Mucosa of descending colon (tissue), 3 donors: ENCODE data around the gene GNAZ. TPM values are rescaled to one million over a fixed set of nuclear protein-coding genes. Genes with fewer than 3 reads are reported as not detected.
A peak's percentile ranks its signal among the peaks of the same experiment; 100 is the strongest.

ENCODE experiments used
- ATAC-seq: fragments of 200-7000 bp; cut with Tn5 transposase; one replicate; pipeline ENCODE4 v1.9.1; 2020; ENCODE audit warnings: mild to moderate bottlenecking, moderate library complexity
- DNase-seq, 3 donors: peaks; one replicate each; pipeline ENCODE4 v3.0.0-alpha.2; 2020
- H3K36me3 ChIP-seq: fragments of 200-600 bp; one replicate; pipeline ENCODE4 v1.8.0; 2021; ENCODE audit warnings: low read depth, mild to moderate bottlenecking
- H3K4me1 ChIP-seq: fragments of 200-600 bp; one replicate; pipeline ENCODE4 v1.8.0; 2021; ENCODE audit warnings: low read depth, mild to moderate bottlenecking
- H3K4me3 ChIP-seq: fragments of 200-600 bp; one replicate; pipeline ENCODE4 v1.8.0; 2021; ENCODE audit warnings: mild to moderate bottlenecking
- H3K9me3 ChIP-seq: fragments of 200-600 bp; one replicate; pipeline ENCODE4 v1.8.0; 2021; ENCODE audit warnings: mild to moderate bottlenecking
- intact Hi-C, 2 donors: fragments of 100-400 bp; cut with DNase I in 1 of 2; cut with micrococcal nuclease in 1 of 2; formaldehyde crosslinking; loops; one replicate each; pipeline versions ENCODE4 v1.11.0 to v1.11.1; 2022; cut with DNase I, micrococcal nuclease
- total RNA-seq, 3 donors: library from RNA; stranded (reverse); fragmentation: NEBNext Ultra II Directional in 2 of 3; extraction: Animal tissue kit (Norgen Biotek cat#: 25700) in 2 of 3; gene quantifications; one replicate each; pipeline versions ENCODE4 v1.2.1 to v1.2.4, GENCODE V29; 2021 to 2023
- TF ChIP-seq, protein P1 (sequence below): fragments of 200-600 bp; IDR thresholded peaks from one replicate; pipeline ENCODE4 v1.8.0; 2022; ENCODE audit warnings: antibody characterized with exemption, mild to moderate bottlenecking
- donor health status: DM: no; HTN: no; CAD: no; lungs with moderate emphysema.
- donor health status: DM: no; HTN: no; CAD: no.
- donor health status: DM: no; HTN: yes; CAD: no.

Gene GNAZ
- total RNA-seq, 3 donors from 2014 or later: 0.96 to 25.1 (median 1.7) TPM

DNA sequence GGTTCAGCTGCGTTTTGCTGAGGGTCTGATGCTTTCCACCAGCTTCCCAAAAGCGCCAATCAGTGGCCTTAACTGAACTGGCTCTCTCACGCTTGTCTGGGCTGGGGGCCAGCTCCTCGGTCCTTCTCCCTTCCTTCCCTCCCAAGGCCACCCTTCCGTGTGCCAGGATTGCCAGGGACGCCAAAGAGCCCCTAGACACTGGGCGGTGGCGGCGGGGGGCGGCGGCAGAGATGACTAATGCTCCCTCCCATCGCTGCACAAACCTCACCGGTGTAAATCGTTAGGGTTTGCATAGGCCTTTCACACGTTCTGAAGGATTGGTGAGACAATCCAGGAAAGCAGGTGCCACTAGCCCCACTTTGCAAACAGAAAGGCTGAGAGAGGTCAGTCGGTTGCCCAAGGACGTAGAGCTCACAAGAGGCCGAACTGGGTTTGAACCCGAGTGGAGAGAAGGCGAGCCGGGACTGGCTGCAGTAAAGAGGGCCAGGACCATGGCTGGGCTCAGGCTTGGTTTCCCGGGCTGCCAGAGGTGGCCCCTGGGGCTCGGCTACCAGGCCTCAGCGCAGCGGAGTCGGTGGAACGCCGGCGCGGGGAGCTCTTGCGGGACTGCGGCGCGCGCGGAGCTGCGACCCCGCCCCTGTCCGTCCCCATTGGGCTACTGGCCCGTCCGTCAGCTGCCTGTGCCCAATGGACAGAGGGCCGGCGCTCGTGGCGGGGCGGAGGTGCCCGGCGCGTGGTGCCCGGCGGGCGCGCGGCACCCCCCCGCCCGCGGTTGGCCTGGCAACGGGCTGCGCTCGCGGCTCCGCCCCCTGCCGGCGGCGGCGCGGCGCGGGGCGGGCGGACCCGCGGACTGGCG, 589 bp upstream of the GNAZ start:
- Histone ChIP-seq H3K9me3 (no peaks in the 10 kb centered on the region), H3K36me3 (no peaks in the 10 kb centered on the region), H3K4me3 (no peak overlapping the region), H3K4me1 (peaks cover 11% of the 10 kb centered on the region)
- peak; percentile 98 for ATAC-seq
- intact Hi-C loops: loop anchor here in 1 of 2 donors (10.0 kb wide), 1 partner anchor 65 kb away; no protein-coding TSS in a partner anchor
- TF ChIP-seq, protein P1, sequence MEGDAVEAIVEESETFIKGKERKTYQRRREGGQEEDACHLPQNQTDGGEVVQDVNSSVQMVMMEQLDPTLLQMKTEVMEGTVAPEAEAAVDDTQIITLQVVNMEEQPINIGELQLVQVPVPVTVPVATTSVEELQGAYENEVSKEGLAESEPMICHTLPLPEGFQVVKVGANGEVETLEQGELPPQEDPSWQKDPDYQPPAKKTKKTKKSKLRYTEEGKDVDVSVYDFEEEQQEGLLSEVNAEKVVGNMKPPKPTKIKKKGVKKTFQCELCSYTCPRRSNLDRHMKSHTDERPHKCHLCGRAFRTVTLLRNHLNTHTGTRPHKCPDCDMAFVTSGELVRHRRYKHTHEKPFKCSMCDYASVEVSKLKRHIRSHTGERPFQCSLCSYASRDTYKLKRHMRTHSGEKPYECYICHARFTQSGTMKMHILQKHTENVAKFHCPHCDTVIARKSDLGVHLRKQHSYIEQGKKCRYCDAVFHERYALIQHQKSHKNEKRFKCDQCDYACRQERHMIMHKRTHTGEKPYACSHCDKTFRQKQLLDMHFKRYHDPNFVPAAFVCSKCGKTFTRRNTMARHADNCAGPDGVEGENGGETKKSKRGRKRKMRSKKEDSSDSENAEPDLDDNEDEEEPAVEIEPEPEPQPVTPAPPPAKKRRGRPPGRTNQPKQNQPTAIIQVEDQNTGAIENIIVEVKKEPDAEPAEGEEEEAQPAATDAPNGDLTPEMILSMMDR: no peak
- DNase-seq: peak; percentile 90 to 94 (median 94)

DNA sequence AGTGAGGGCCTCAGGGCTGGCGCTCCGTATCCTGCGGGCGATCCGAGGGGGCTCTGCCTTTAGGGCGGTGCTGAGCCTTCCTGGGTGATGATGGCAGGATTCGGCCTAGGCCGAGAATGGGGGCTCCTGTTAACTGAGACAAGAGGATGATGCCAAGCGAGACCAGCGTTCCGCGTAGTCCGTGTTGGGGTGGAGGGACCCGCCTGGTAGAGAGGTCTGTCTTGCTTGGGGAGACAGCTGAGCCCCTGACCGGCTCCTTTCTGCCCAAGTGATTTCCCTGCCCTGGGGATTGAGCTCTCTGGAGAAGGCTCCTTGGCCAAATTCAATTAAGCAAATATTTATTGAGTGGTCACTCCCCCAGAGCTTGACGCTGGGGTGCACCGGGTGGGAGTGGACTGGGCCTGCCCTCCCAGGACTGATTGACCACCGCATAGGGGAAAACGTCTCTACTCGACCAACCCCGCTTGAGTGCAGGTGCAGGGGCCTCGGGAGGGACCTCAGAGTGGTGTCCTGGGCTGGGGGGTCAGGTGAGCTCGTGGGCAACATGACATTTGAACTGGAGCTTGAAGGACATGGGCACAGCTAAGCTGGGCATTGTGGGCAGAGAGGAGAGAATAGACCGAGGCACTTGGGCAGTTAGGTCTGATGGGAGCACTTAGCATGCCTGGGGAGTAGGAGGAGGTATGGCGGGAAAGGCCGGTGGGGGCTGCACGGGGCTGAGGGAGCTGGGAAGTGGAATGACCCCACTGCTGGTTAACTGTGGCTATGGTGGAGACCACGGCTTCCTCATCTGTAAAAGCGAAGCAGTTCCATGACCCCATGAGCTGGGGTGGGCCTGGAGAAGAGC, 1.1 kb downstream of the GNAZ start:
- intact Hi-C loops: loop anchor here in 1 of 2 donors (10.0 kb wide), 1 partner anchor 63 kb away; no protein-coding TSS in a partner anchor
- Histone ChIP-seq H3K36me3 (no peaks in the 10 kb centered on the region), H3K4me3 (no peak overlapping the region), H3K9me3 (no peaks in the 10 kb centered on the region), H3K4me1 (peaks cover 11% of the 10 kb centered on the region)
- TF ChIP-seq, protein P1: no peak
- ATAC-seq (no peak), DNase-seq (peak in 2 of 3 donors; percentile 28 to 40)

DNA sequence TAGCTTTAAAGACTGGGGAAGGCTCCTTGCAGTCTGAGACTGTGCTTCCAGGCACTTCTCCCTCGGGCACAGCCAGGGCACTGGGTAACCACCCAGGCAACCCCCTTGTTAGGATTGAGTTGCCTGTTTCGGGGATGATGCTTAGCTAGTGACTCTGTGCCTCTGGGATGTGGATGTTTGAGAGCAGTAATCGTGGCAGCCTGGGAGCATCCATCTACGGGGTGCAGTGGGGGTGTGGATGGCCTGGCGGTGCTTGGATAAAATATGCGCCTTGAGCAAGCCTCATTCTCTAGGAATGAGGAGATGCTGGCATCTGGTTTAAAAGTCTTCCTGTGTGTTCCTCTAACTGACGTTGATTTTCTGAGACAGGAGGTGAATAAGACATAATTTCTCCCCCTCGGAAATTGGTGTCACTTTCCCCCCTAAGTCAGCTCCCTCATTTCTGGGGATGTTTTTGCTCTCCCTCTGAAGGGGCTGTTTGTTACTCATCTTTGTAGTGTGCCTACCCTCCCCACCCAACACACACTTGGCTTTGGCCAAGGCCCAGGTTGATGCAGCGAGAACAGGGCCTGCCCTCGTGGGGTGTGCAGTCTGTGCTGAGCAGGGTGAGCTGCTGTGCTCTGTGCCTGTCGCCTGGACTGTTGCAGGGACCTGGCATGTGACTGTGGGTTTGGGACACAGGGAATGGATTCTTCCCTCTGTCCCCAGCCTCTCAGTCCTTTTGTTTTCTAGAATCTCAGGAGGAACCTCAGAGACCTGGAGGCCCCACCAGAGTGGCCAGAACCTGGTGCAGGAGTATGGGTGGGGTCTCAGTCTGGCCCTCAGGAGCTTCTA, 2.0 kb downstream of the GNAZ start:
- ATAC-seq (no peak), DNase-seq (peak in 2 of 3 donors; percentile 14 to 33)
- Histone ChIP-seq H3K9me3 (no peaks in the 10 kb centered on the region), H3K4me3 (no peak overlapping the region), H3K4me1 (peaks cover 11% of the 10 kb centered on the region), H3K36me3 (no peaks in the 10 kb centered on the region)
- intact Hi-C loops: loop anchor here in 1 of 2 donors (10.0 kb wide), 1 partner anchor 63 kb away; no protein-coding TSS in a partner anchor
- TF ChIP-seq, protein P1: no peak

DNA sequence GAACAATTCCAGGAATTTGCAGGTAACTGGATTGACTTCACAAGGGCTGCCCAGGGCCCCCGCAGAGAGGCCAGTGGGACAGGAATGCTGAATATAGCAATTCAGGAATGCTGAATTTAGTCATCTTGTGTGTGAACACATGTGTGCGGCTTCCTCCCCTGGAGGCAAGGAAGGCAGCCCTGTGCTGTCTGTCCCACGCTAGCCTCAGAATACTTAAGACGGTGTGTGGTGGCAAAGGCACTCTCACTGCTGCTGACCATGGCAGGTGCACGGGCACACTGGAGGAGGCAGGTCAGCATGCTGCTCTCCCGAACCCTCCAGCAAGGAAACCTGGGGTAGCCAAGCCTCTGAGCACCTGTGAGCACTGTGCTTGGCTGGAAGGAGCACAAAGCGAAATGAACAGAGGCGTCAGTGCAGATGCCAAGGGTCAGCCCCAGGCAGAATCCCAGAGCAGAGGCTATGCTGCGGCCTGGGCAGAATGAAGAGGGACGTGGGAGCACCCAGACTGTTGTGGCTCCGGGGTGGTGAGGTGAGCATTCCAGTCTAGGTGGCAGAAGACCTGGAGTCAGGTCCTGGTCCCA, 2.7 kb downstream of the GNAZ start:
- ATAC-seq: no peak
- H3K36me3 ChIP-seq: no peaks in the 10 kb centered on the region
- no peak overlapping the region for H3K4me3 ChIP-seq
- TF ChIP-seq, protein P1: no peak
- intact Hi-C loops: loop anchor here in 1 of 2 donors (10.0 kb wide), 1 partner anchor 62 kb away; no protein-coding TSS in a partner anchor
- H3K4me1 ChIP-seq: peaks cover 11% of the 10 kb centered on the region
- peak in 2 of 3 donors; percentile 15 to 22 for DNase-seq
- H3K9me3 ChIP-seq: no peaks in the 10 kb centered on the region
